SU-DHL-6 (cell line): ENCODE measurements around the gene NAT14.

Experiments
- EZH2phosphoT487 ChIP-seq: fragments of 200-600 bp; sonication (generic), shearing (Covaris generic); conservative IDR thresholded peaks from 2 replicates; pipeline ENCODE4 v1.6.1; 2018; ENCODE audit warnings: mild to moderate bottlenecking, antibody characterized with exemption, low read length, moderate library complexity, mixed read lengths
- TF ChIP-seq, protein P1 (sequence below): fragments of 200-600 bp; sonication (generic); IDR thresholded peaks from one replicate; pipeline ENCODE4 v1.5.1; 2017; ENCODE audit warnings: antibody characterized with exemption, mild to moderate bottlenecking, low read length, moderate library complexity; ENCODE audit not compliant: insufficient read depth, poor library complexity, severe bottlenecking

DNA sequence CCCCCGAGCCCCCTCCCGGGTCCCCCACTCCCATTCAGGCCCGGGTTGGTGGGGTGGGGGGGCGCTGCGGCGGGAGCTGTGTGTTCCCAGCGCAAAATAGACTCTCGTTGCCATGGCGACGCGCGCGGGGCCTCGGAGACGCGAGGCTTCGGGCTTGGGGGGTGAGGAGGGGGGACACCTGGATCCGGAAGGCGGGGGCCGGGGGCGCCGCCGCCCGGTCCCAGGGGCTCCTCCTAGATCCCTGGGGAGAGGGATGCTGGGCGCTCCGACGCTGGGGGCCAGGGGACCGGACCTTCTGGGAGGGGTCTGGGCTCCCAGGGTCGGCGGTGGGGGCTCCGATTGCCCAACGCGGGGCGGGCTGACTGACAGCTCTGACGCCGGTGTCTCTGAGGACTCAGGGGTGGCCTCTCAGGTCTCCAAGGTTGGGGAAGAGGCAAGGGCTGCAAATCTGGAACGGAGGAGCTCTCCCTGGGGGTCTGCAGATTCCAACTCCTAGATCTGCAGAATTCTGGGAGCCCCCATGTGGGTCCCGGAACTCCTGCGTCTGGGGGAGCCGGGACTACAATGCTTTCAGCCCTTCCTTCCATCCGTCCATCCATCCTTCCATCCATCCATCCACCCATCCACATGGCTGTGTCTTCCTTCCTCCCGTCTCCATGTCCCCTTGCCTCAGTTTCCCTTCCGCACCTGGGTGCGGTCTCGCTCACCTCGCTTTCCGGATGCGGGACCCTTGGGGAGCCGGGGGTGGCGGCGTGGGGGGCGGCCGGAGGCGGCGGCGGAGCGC, 32.8 kb upstream of the NAT14 start:
- TF ChIP-seq, protein P1, sequence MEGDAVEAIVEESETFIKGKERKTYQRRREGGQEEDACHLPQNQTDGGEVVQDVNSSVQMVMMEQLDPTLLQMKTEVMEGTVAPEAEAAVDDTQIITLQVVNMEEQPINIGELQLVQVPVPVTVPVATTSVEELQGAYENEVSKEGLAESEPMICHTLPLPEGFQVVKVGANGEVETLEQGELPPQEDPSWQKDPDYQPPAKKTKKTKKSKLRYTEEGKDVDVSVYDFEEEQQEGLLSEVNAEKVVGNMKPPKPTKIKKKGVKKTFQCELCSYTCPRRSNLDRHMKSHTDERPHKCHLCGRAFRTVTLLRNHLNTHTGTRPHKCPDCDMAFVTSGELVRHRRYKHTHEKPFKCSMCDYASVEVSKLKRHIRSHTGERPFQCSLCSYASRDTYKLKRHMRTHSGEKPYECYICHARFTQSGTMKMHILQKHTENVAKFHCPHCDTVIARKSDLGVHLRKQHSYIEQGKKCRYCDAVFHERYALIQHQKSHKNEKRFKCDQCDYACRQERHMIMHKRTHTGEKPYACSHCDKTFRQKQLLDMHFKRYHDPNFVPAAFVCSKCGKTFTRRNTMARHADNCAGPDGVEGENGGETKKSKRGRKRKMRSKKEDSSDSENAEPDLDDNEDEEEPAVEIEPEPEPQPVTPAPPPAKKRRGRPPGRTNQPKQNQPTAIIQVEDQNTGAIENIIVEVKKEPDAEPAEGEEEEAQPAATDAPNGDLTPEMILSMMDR, result no peak
- TF ChIP-seq EZH2phosphoT487, result no peak
